Stimulated activated CD4-positive, alpha-beta T cell treated with anti-CD3 and anti-CD28 coated beads, Interleukin-4, amount 100 ng/mL, for 4 hours (primary cell): Measurements from ENCODE around the gene VHLL.
A peak's percentile ranks its signal among the peaks of the same experiment; 100 is the strongest.
"Not testable (repeated sequence)": the region's sequence is repeated elsewhere in the genome, so short reads cannot be mapped to it uniquely, and the experiment has no call there.

ENCODE experiments used
- DNase-seq, 2 experiments: peaks; one replicate each; pipeline ENCODE4 v3.0.0-alpha.2; 2020

VHLL gene

GRCh38 chr1:156298852-156299357, at the start of gene VHLL:
TSS of gene VHLL (minus strand) at chr1:156299307. CDS start at chr1:156299189, 118 bp downstream.
- DNase-seq: no peak

GRCh38 chr1:156347331-156347730, 48.2 kb upstream of the VHLL start:
- DNase-seq: no peak

- DNase-seq: no peak
Observed at GRCh38 chr1:156346636-156347035, 47.5 kb upstream of the VHLL start.

- DNase-seq: not testable (repeated sequence)
Observed at GRCh38 chr1:156346035-156346434, 46.9 kb upstream of the VHLL start.

GRCh38 chr1:156344409-156344808, 45.3 kb upstream of the VHLL start:
- DNase-seq: no peak

- no peak for DNase-seq
Observed at GRCh38 chr1:156342166-156342955, 43.3 kb upstream of the VHLL start.

- DNase-seq: peak; percentile 99
Observed at GRCh38 chr1:156338180-156338976, 39.3 kb upstream of the VHLL start, which contains the start of the genes CCT3 and TSACC. TSS of gene CCT3 (minus strand) at chr1:156338292. CDS start at chr1:156338184, 108 bp downstream. TSS of gene TSACC (plus strand) at chr1:156338526. CDS start at chr1:156339758, 1,232 bp downstream.

- peak in 1 of 2 experiments; percentile 23 for DNase-seq
Observed at GRCh38 chr1:156337888-156338179, 38.7 kb upstream of the VHLL start.

- peak in 1 of 2 experiments; percentile 2 for DNase-seq
Observed at GRCh38 chr1:156337052-156337887, 38.2 kb upstream of the VHLL start.

GRCh38 chr1:156336242-156336641, 37.1 kb upstream of the VHLL start:
- DNase-seq: no peak

- not testable (repeated sequence) for DNase-seq
Observed at GRCh38 chr1:156323179-156323578, 24.1 kb upstream of the VHLL start.

GRCh38 chr1:156320560-156320959, 21.5 kb upstream of the VHLL start:
- no peak for DNase-seq

GRCh38 chr1:156319664-156320063, 20.6 kb upstream of the VHLL start:
- no peak for DNase-seq

- DNase-seq: no peak
Observed at GRCh38 chr1:156316909-156317308, 17.8 kb upstream of the VHLL start.

GRCh38 chr1:156310962-156311361, 11.9 kb upstream of the VHLL start:
- DNase-seq: no peak

- no peak for DNase-seq
Observed at GRCh38 chr1:156308078-156308477, 9.0 kb upstream of the VHLL start.

- no peak for DNase-seq
Observed at GRCh38 chr1:156305215-156305614, 6.1 kb upstream of the VHLL start.

- no peak for DNase-seq
Observed at GRCh38 chr1:156303241-156303640, 4.1 kb upstream of the VHLL start.

GRCh38 chr1:156295391-156295947, 3.6 kb downstream of the VHLL start, which contains the start of gene GLMP:
TSS of gene GLMP (minus strand) at chr1:156295679. CDS start at chr1:156295645, 34 bp downstream.
- peak; percentile 41 for DNase-seq

GRCh38 chr1:156293895-156294294, 5.2 kb downstream of the VHLL start:
- no peak for DNase-seq

- no peak for DNase-seq
Observed at GRCh38 chr1:156293098-156293434, 6.0 kb downstream of the VHLL start.
